Measurements from ENCODE around the gene SH2D5.

DNA sequence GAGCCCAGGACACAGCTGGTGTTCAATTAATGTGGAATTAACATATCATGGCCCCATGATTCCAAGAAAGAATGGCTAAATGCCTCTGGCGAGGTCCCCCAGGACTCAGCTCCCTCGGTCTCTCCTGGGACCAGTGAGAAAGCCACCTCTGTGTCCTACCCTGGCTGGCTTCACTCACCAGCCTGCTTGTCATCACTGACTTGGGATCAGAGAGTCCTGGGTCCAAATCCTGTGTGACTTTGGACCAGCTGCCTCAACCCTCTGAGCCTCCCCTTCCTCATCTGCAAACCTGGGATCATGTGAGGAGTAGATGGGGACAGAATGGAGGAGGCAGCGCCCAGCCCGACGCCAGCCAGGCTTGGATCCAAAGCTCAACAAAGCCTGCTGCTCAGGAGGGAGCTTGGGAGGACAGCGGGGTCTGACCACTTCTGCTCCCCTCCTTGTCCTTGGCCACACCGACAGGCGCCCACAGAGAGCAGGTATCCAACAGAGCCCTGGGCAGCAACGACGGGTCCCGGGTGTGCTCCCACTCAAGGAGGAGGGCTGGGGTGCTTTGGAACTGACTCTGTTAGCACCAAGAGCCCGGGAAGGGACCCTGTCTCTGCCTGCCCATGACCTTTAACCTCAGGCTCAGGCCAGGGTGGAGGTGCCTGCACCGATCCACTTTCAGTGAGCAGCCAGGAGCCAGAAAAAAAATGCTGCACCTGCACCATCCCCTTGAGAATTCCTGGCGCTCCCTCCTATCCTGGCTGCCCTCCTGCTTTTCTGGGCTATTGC, 3.2 kb downstream of the SH2D5 start:
- TF ChIP-seq, protein P1, sequence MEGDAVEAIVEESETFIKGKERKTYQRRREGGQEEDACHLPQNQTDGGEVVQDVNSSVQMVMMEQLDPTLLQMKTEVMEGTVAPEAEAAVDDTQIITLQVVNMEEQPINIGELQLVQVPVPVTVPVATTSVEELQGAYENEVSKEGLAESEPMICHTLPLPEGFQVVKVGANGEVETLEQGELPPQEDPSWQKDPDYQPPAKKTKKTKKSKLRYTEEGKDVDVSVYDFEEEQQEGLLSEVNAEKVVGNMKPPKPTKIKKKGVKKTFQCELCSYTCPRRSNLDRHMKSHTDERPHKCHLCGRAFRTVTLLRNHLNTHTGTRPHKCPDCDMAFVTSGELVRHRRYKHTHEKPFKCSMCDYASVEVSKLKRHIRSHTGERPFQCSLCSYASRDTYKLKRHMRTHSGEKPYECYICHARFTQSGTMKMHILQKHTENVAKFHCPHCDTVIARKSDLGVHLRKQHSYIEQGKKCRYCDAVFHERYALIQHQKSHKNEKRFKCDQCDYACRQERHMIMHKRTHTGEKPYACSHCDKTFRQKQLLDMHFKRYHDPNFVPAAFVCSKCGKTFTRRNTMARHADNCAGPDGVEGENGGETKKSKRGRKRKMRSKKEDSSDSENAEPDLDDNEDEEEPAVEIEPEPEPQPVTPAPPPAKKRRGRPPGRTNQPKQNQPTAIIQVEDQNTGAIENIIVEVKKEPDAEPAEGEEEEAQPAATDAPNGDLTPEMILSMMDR (IDR thresholded peaks at IDR 0.05) = no peak
- TF ChIP-seq EP300 (IDR thresholded peaks at IDR 0.05; ENCODE audit: low read depth) (no peak), POLR2AphosphoS5 (IDR thresholded peaks at IDR 0.05) (no peak)

Data from transverse colon (tissue), 4 donors.